ENCODE data around the gene SPEM1.

- no peak for TF ChIP-seq CTCF (IDR thresholded peaks at IDR 0.05)
- TF ChIP-seq POLR2A (IDR thresholded peaks at IDR 0.05), result no peak
- no peak for TF ChIP-seq EP300 (IDR thresholded peaks at IDR 0.05)
Measured at GRCh38 chr17:7406235-7406825, 13.8 kb upstream of the SPEM1 start.

Measured in gastroesophageal sphincter (tissue), 3 donors.